GM13976 (cell line): ENCODE measurements around the gene CLEC2L.

Source experiments
- DNase-seq: peaks from one replicate; pipeline ENCODE4 v3.0.0; 2012; ENCODE audit warnings: low spot score
- in situ Hi-C: fragments of 300-500 bp; cut with MboI; formaldehyde crosslinking; loops from one replicate; pipeline ENCODE4 v1.12.0; 2022; ENCODE audit warnings: low sequenced_read_pairs, mixed read lengths, inconsistent platforms; ENCODE audit not compliant: unreplicated experiment
- TF ChIP-seq, protein P1 (sequence below): IDR thresholded peaks from 2 replicates; pipeline ENCODE4 v1.5.1; 2012; ENCODE audit warnings: borderline replicate concordance, mild to moderate bottlenecking; ENCODE audit not compliant: insufficient read depth; ENCODE audit errors: extremely low read depth, missing control alignments, control extremely low read depth

Gene CLEC2L

GRCh38 chr7:139587535-139587934, 64.0 kb downstream of the CLEC2L start:
- in situ Hi-C loops = no loop called here
- TF ChIP-seq, protein P1, sequence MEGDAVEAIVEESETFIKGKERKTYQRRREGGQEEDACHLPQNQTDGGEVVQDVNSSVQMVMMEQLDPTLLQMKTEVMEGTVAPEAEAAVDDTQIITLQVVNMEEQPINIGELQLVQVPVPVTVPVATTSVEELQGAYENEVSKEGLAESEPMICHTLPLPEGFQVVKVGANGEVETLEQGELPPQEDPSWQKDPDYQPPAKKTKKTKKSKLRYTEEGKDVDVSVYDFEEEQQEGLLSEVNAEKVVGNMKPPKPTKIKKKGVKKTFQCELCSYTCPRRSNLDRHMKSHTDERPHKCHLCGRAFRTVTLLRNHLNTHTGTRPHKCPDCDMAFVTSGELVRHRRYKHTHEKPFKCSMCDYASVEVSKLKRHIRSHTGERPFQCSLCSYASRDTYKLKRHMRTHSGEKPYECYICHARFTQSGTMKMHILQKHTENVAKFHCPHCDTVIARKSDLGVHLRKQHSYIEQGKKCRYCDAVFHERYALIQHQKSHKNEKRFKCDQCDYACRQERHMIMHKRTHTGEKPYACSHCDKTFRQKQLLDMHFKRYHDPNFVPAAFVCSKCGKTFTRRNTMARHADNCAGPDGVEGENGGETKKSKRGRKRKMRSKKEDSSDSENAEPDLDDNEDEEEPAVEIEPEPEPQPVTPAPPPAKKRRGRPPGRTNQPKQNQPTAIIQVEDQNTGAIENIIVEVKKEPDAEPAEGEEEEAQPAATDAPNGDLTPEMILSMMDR = no peak
- no peak for DNase-seq

GRCh38 chr7:139588632-139589031, 65.1 kb downstream of the CLEC2L start:
- TF ChIP-seq, protein P1 = no peak
- no peak for DNase-seq
- in situ Hi-C loops = no loop called here

- in situ Hi-C loops = no loop called here
- TF ChIP-seq, protein P1 = no peak
- DNase-seq = no peak
These were observed 66.0 kb downstream of the CLEC2L start for GRCh38 chr7:139589474-139589873.

- in situ Hi-C loops = no loop called here
- no peak for DNase-seq
- TF ChIP-seq, protein P1 = no peak
These were observed 68.2 kb downstream of the CLEC2L start for GRCh38 chr7:139591550-139592195.

GRCh38 chr7:139592801-139593461, 69.4 kb downstream of the CLEC2L start:
- DNase-seq = no peak
- TF ChIP-seq, protein P1 = no peak
- in situ Hi-C loops = no loop called here

GRCh38 chr7:139594090-139594489, 70.6 kb downstream of the CLEC2L start:
- TF ChIP-seq, protein P1 = no peak
- in situ Hi-C loops = no loop called here
- no peak for DNase-seq
